Ascending aorta (tissue), 2 donors: ENCODE data around the gene CDK10. TPM values are rescaled to one million over a fixed set of nuclear protein-coding genes. Genes with fewer than 3 reads are reported as not detected.
A peak's percentile ranks its signal among the peaks of the same experiment; 100 is the strongest.

Experiments
- DNase-seq, 2 donors: peaks; one replicate each; pipeline ENCODE4 v3.0.0-alpha.2; 2019; ENCODE audit warnings: low spot score in 2 of 2
- H3K27ac ChIP-seq, 2 donors: fragments of 200-600 bp; sonication (generic); one replicate each; pipeline ENCODE4 v1.5.1; 2016 to 2017; ENCODE audit warnings: mild to moderate bottlenecking in 1 of 2
- H3K27me3 ChIP-seq: fragments of 200-600 bp; sonication (generic); one replicate; pipeline ENCODE4 v1.5.1; 2017
- H3K36me3 ChIP-seq, 2 donors: fragments of 200-600 bp; sonication (generic); one replicate each; pipeline ENCODE4 v1.5.1; 2016
- H3K4me1 ChIP-seq, 2 donors: fragments of 200-600 bp; sonication (generic); one replicate each; pipeline ENCODE4 v1.5.1; 2016 to 2017; ENCODE audit warnings: mild to moderate bottlenecking in 1 of 2
- H3K4me3 ChIP-seq, 2 donors: fragments of 200-600 bp; sonication (generic); one replicate each; pipeline ENCODE4 v1.5.1; 2016 to 2017; ENCODE audit warnings: mild to moderate bottlenecking in 1 of 2
- H3K9me3 ChIP-seq, 2 donors: fragments of 200-600 bp; sonication (generic); one replicate each; pipeline ENCODE4 v1.5.1; 2016
- intact Hi-C: fragments of 100-400 bp; cut with DNase I; formaldehyde crosslinking; loops from one replicate; pipeline ENCODE4 v1.15.1; 2023
- total RNA-seq: library from RNA; depleted of rRNA; stranded (reverse); fragments of >200 nt; gene quantifications from one replicate; pipeline ENCODE4 v1.1.0, GENCODE V29; 2016
- TF ChIP-seq, protein P1 (sequence below), 3 experiments: fragments of 200-600 bp in 2 of 3; fragments of 450-650 bp in 1 of 3; sonication (generic) in 2 of 3; IDR thresholded peaks; one replicate each; pipeline ENCODE4 v1.5.1; 2016 to 2019; ENCODE audit warnings: antibody characterized with exemption in 3 of 3, mild to moderate bottlenecking in 1 of 3, moderate library complexity in 1 of 3

Gene CDK10
- total RNA-seq = 141 TPM

GRCh38 chr16:89686520-89687091, at the start of gene CDK10:
CDK10 (plus strand) TSS chr16:89686689; CDS start chr16:89686711, 22 bp downstream.
- no peaks in the 10 kb centered on the region for H3K9me3 ChIP-seq
- intact Hi-C loops = loop anchor here (1.0 to 10.0 kb wide), 4 partner anchors 14 to 442 kb away; partner anchors contain the start of genes CHMP1A, SPATA33 and ZNF276
- H3K27me3 ChIP-seq = no peaks in the 10 kb centered on the region
- H3K4me3 ChIP-seq = peak within 1 kb of the TSS; percentile 63 to 80
- TF ChIP-seq, protein P1, sequence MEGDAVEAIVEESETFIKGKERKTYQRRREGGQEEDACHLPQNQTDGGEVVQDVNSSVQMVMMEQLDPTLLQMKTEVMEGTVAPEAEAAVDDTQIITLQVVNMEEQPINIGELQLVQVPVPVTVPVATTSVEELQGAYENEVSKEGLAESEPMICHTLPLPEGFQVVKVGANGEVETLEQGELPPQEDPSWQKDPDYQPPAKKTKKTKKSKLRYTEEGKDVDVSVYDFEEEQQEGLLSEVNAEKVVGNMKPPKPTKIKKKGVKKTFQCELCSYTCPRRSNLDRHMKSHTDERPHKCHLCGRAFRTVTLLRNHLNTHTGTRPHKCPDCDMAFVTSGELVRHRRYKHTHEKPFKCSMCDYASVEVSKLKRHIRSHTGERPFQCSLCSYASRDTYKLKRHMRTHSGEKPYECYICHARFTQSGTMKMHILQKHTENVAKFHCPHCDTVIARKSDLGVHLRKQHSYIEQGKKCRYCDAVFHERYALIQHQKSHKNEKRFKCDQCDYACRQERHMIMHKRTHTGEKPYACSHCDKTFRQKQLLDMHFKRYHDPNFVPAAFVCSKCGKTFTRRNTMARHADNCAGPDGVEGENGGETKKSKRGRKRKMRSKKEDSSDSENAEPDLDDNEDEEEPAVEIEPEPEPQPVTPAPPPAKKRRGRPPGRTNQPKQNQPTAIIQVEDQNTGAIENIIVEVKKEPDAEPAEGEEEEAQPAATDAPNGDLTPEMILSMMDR (IDR thresholded peaks at IDR 0.05) = peak in 1 of 3 experiments; percentile 6
- peak within 1 kb of the TSS; percentile 58 to 82 for H3K27ac ChIP-seq
- H3K4me1 ChIP-seq = peaks cover 4 to 5% of the 10 kb centered on the region in 2 donors
- peaks cover 7 to 9% of the 10 kb centered on the region in 2 donors for H3K36me3 ChIP-seq
- DNase-seq = peak; percentile 42 to 93

DNA sequence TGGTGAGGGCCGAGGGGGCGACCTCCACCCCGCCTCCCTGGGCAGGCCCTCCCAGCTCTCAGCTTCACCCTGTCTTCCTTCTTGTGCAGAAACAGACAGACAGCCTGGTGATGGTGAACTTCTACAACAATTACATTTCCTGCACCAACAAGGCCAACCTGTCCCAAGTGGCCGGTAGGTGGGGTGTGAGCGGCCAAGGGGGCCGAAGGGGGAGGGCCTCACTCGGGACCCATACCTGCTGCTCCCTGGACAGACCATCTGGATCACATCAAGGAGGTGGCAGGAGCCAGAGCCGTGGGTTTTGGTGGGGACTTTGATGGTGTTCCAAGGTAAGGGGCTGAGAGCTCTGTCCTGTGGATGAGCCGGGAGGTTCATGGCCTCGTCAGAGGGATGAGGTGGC, 49.1 kb upstream of the CDK10 start:
- DNase-seq = no peak
- Histone ChIP-seq H3K27me3 (no peaks in the 10 kb centered on the region), H3K9me3 (no peaks in the 10 kb centered on the region), H3K36me3 (no peaks in the 10 kb centered on the region), H3K4me3 (no peak overlapping the region), H3K4me1 (peaks cover 0 to 5% of the 10 kb centered on the region in 2 donors), H3K27ac (no peak overlapping the region)
- TF ChIP-seq, protein P1 (IDR thresholded peaks at IDR 0.05) = no peak
- intact Hi-C loops = no loop called here

- no peak for DNase-seq
- no peak overlapping the region for H3K4me3 ChIP-seq
Observed at GRCh38 chr16:89638455-89638854, 48.0 kb upstream of the CDK10 start.

DNA sequence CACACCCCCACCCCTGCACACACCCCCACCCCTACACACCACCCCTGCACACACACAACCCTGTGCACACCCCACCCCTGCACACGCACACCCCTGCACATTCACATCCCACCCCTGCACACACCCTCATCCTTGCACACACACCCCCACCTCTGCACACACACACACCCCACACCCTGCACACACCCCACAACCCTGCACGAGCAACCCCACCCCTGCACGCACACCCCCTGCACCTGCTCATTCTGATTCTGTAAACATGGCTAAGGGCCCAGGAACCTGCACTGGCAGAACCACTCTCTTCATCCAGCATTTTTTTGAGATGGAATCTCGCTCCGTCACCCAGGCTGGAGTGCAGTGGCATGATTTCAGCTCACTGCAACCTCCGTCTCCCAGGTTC, 47.1 kb upstream of the CDK10 start:
- intact Hi-C loops = no loop called here
- Histone ChIP-seq H3K36me3 (no peaks in the 10 kb centered on the region), H3K4me3 (no peak overlapping the region), H3K27me3 (no peaks in the 10 kb centered on the region), H3K9me3 (no peaks in the 10 kb centered on the region), H3K27ac (no peak overlapping the region), H3K4me1 (peaks cover 0 to 5% of the 10 kb centered on the region in 2 donors)
- no peak for DNase-seq
- TF ChIP-seq, protein P1 (IDR thresholded peaks at IDR 0.05) = no peak

More at GRCh38 chr16:89638455-89638854, 48.0 kb upstream of the CDK10 start:
- Histone ChIP-seq H3K27me3 (no peaks in the 10 kb centered on the region), H3K9me3 (no peaks in the 10 kb centered on the region), H3K27ac (no peak overlapping the region), H3K4me1 (peaks cover 0 to 5% of the 10 kb centered on the region in 2 donors), H3K36me3 (no peaks in the 10 kb centered on the region)
- intact Hi-C loops = no loop called here
- TF ChIP-seq, protein P1 (IDR thresholded peaks at IDR 0.05) = no peak

GRCh38 chr16:89641458-89642119, 44.9 kb upstream of the CDK10 start:
- H3K9me3 ChIP-seq = no peaks in the 10 kb centered on the region
- peak overlapping the region in 1 of 2 donors; percentile 59 for H3K4me3 ChIP-seq
- intact Hi-C loops = no loop called here
- H3K36me3 ChIP-seq = peaks cover 16 to 21% of the 10 kb centered on the region in 2 donors
- no peak for DNase-seq
- H3K27ac ChIP-seq = no peak overlapping the region
- no peaks in the 10 kb centered on the region for H3K27me3 ChIP-seq
- peaks cover 0 to 5% of the 10 kb centered on the region in 2 donors for H3K4me1 ChIP-seq
- TF ChIP-seq, protein P1 (IDR thresholded peaks at IDR 0.05) = no peak
